SK-N-SH treated with all-trans-retinoic acid at 6 μM for 48 hours (cell line): ENCODE data around the gene CDKN1A.

ENCODE experiments used
- ARNTL ChIP-seq: fragments of 450-650 bp; formaldehyde crosslinking; IDR thresholded peaks from 2 replicates; pipeline ENCODE4 v1.5.0; 2020; ENCODE audit warnings: low read depth, mild to moderate bottlenecking, moderate library complexity, borderline replicate concordance
- BACH2 ChIP-seq: fragments of 250-450 bp; sonication (Bioruptor Pico); IDR thresholded peaks from 2 replicates; pipeline ENCODE4 v1.9.0; 2021; ENCODE audit warnings: mild to moderate bottlenecking, borderline replicate concordance
- ISL1 ChIP-seq: fragments of 250-450 bp; sonication (Bioruptor Pico); IDR thresholded peaks from 2 replicates; pipeline ENCODE4 v2.1.2; 2022; ENCODE audit warnings: mild to moderate bottlenecking, moderate library complexity
- PATZ1 ChIP-seq: fragments of 250-450 bp; sonication (Bioruptor Pico); IDR thresholded peaks from 2 replicates; pipeline ENCODE4 v1.8.0; 2020; ENCODE audit warnings: mild to moderate bottlenecking, moderate library complexity, borderline replicate concordance
- PPARA ChIP-seq: fragments of 250-450 bp; sonication (Bioruptor Pico); IDR thresholded peaks from 2 replicates; pipeline ENCODE4 v1.5.0; 2020; ENCODE audit warnings: mild to moderate bottlenecking, borderline replicate concordance
- RARB ChIP-seq: fragments of 250-450 bp; sonication (Bioruptor Pico); IDR thresholded peaks from 2 replicates; pipeline ENCODE4 v1.8.0; 2021; ENCODE audit warnings: mild to moderate bottlenecking, moderate library complexity
- SNAI2 ChIP-seq: fragments of 250-450 bp; sonication (Bioruptor Pico); IDR thresholded peaks from 2 replicates; pipeline ENCODE4 v1.5.0; 2020; ENCODE audit warnings: mild to moderate bottlenecking, moderate library complexity
- TCF4 ChIP-seq: fragments of 250-450 bp; sonication (Bioruptor Pico); IDR thresholded peaks from 2 replicates; pipeline ENCODE4 v1.8.0; 2021; ENCODE audit warnings: mild to moderate bottlenecking, moderate library complexity, borderline replicate concordance
- TOX ChIP-seq: fragments of 250-450 bp; sonication (Bioruptor Pico); IDR thresholded peaks from 2 replicates; pipeline ENCODE4 v1.8.0; 2021; ENCODE audit warnings: mild to moderate bottlenecking, moderate library complexity, borderline replicate concordance
- ZC3H10 ChIP-seq: fragments of 250-450 bp; sonication (Bioruptor Pico); IDR thresholded peaks from 2 replicates; pipeline ENCODE4 v1.5.1; 2021; ENCODE audit warnings: mild to moderate bottlenecking, moderate library complexity
- ZFP3 ChIP-seq: fragments of 250-450 bp; sonication (Bioruptor Pico); IDR thresholded peaks from 2 replicates; pipeline ENCODE4 v1.5.0; 2020; ENCODE audit warnings: mild to moderate bottlenecking, moderate library complexity
- ZNF70 ChIP-seq: fragments of 450-650 bp; formaldehyde crosslinking; IDR thresholded peaks from 2 replicates; pipeline ENCODE4 v1.5.0; 2020; ENCODE audit warnings: mild to moderate bottlenecking, moderate library complexity
- ZNF8 ChIP-seq: fragments of 450-650 bp; formaldehyde crosslinking; IDR thresholded peaks from 2 replicates; pipeline ENCODE4 v1.5.0; 2020; ENCODE audit warnings: mild to moderate bottlenecking, moderate library complexity

- TF ChIP-seq PPARA: no peak
- no peak for TF ChIP-seq ARNTL (CRISPR knock-in tag)
- TF ChIP-seq PATZ1 (CRISPR knock-in tag): no peak
- TF ChIP-seq ZFP3 (CRISPR knock-in tag): no peak
- no peak for TF ChIP-seq TCF4 (CRISPR knock-in tag)
- TF ChIP-seq ISL1 (CRISPR knock-in tag): no peak
- no peak for TF ChIP-seq SNAI2 (CRISPR knock-in tag)
- TF ChIP-seq BACH2 (CRISPR knock-in tag): no peak
- no peak for TF ChIP-seq TOX (CRISPR knock-in tag)
- no peak for TF ChIP-seq ZC3H10 (CRISPR knock-in tag)
- no peak for TF ChIP-seq ZNF8 (CRISPR knock-in tag)
- TF ChIP-seq RARB (CRISPR knock-in tag): no peak
- TF ChIP-seq ZNF70 (CRISPR knock-in tag): no peak
Observed at GRCh38 chr6:36699348-36699747, 20.8 kb downstream of the CDKN1A start.
